K562 (cell line): Measurements from ENCODE around the gene NRXN3. TPM values are rescaled to one million over a fixed set of nuclear protein-coding genes. Genes with fewer than 3 reads are reported as not detected.

Experiments
- CREB1 ChIP-seq, 2 experiments: sonication (generic) in 1 of 2; formaldehyde crosslinking in 1 of 2; IDR thresholded peaks; 2 replicates each; pipeline versions ENCODE4 v1.6.1 to v1.8.0; 2012 to 2022; ENCODE audit warnings: inconsistent platforms in 1 of 2, mild to moderate bottlenecking in 1 of 2, missing genetic modification reagents in 1 of 2, moderate library complexity in 1 of 2
- CTBP1 ChIP-seq: fragments of 450-650 bp; IDR thresholded peaks from 2 replicates; pipeline ENCODE4 v1.6.1; 2016; ENCODE audit warnings: borderline replicate concordance
- ETV5 ChIP-seq: sonication (generic); formaldehyde crosslinking; IDR thresholded peaks from 2 replicates; pipeline ENCODE4 v1.4.0; 2020; ENCODE audit warnings: low read depth, mild to moderate bottlenecking, missing genetic modification reagents
- HDAC8 ChIP-seq: fragments of 450-650 bp; IDR thresholded peaks from 2 replicates; pipeline ENCODE4 v1.6.1; 2016; ENCODE audit warnings: mild to moderate bottlenecking, missing genetic modification characterization, moderate library complexity, missing compliant biosample characterization
- KAT7 ChIP-seq: sonication (generic); formaldehyde crosslinking; IDR thresholded peaks from 2 replicates; pipeline ENCODE4 v1.8.0; 2022; ENCODE audit warnings: missing genetic modification reagents, mild to moderate bottlenecking, borderline replicate concordance
- MGA ChIP-seq: fragments of 450-650 bp; IDR thresholded peaks from 2 replicates; pipeline ENCODE4 v1.6.1; 2016; ENCODE audit warnings: mild to moderate bottlenecking, moderate library complexity
- NFE2 ChIP-seq: IDR thresholded peaks from 2 replicates; pipeline ENCODE4 v1.6.1; 2014; ENCODE audit warnings: antibody characterized with exemption, low read depth
- NR1H2 ChIP-seq: sonication (generic); formaldehyde crosslinking; IDR thresholded peaks from 2 replicates; pipeline ENCODE4 v1.4.0; 2020; ENCODE audit warnings: mild to moderate bottlenecking, missing genetic modification reagents
- PHB ChIP-seq: fragments of 250-450 bp; sonication (Bioruptor Pico); IDR thresholded peaks from 2 replicates; pipeline ENCODE4 v1.5.0; 2021
- RBM22 ChIP-seq: fragments of 200-400 bp; formaldehyde crosslinking; IDR thresholded peaks from 2 replicates; pipeline ENCODE4 v1.6.1; 2018; ENCODE audit warnings: low read length, low read depth; ENCODE audit not compliant: poor library complexity, severe bottlenecking
- ZC3H11A ChIP-seq: IDR thresholded peaks from 2 replicates; pipeline ENCODE4 v1.6.1; 2012; ENCODE audit warnings: low read depth, low read length, improper control_type of control experiment
- ZNF354B ChIP-seq: fragments of 250-450 bp; sonication (Bioruptor Pico); IDR thresholded peaks from 2 replicates; pipeline ENCODE4 v1.4.0; 2020
- ZNF431 ChIP-seq: sonication (generic); formaldehyde crosslinking; IDR thresholded peaks from 2 replicates; pipeline ENCODE4 v1.8.0; 2022; ENCODE audit warnings: mild to moderate bottlenecking, missing genetic modification reagents
- ZNF444 ChIP-seq: fragments of 250-450 bp; sonication (Bioruptor Pico); IDR thresholded peaks from 2 replicates; pipeline ENCODE4 v1.4.0; 2020; ENCODE audit warnings: mild to moderate bottlenecking, moderate library complexity
- ZNF699 ChIP-seq: fragments of 250-450 bp; sonication (Bioruptor Pico); IDR thresholded peaks from 2 replicates; pipeline ENCODE4 v1.8.0; 2021; ENCODE audit warnings: mild to moderate bottlenecking, moderate library complexity; ENCODE audit not compliant: insufficient replicate concordance
- polyA plus RNA-seq, 8 experiments: library from polyadenylated mRNA; depleted of rRNA in 4 of 8; stranded (reverse) in 5 of 8; unstranded in 3 of 8; fragments of >200 nt; fragmentation: Nextera tagmentation in 2 of 8; fragmentation: Illumina TruSeq in 1 of 8; extraction: Ambion mirVana in 2 of 8; extraction: Trizol in 1 of 8; gene quantifications; 2 replicates each; pipeline versions ENCODE4 v1.2.1 to v1.2.3, GENCODE V29; 2011 to 2014; ENCODE audit warnings: inconsistent platforms in 1 of 8, missing spikeins in 1 of 8
- total RNA-seq, 7 experiments: library from RNA; depleted of rRNA in 6 of 7; stranded (reverse); fragments of >200 nt in 6 of 7; fragmentation: Illumina TruSeq in 2 of 7; extraction: Trizol in 2 of 7; gene quantifications; 2 replicates each; pipeline versions ENCODE4 v1.2.1 to v1.2.3, GENCODE V29; 2011 to 2021; ENCODE audit warnings: low replicate concordance in 1 of 7

NRXN3 gene
- total and polyA plus RNA-seq, 9 of the 15 experiments (the other 6 are each of a cell fraction or from before 2014, with no cell fraction given) = 0.09 TPM; not detected in 8

- TF ChIP-seq MGA (no peak), ETV5 (CRISPR knock-in tag) (no peak), ZNF444 (CRISPR knock-in tag) (no peak), ZC3H11A (no peak), ZNF699 (CRISPR knock-in tag) (no peak), PHB (no peak), NR1H2 (CRISPR knock-in tag) (no peak), RBM22 (no peak), KAT7 (CRISPR knock-in tag) (no peak), ZNF431 (no peak), CTBP1 (no peak), ZNF354B (CRISPR knock-in tag) (no peak), NFE2 (no peak), HDAC8 (no peak), CREB1 (IDR thresholded peaks at IDR 0.05) (no peak), CREB1 (CRISPR knock-in tag; IDR thresholded peaks at IDR 0.05) (no peak)
Observed at GRCh38 chr14:79856381-79856780, 1686.2 kb downstream of the NRXN3 start (continued).
